ENCODE data around the gene TSPAN14.
"Not testable (repeated sequence)": the region's sequence is repeated elsewhere in the genome, so short reads cannot be mapped to it uniquely, and the experiment has no call there.

The TSPAN14 gene

GRCh38 chr10:80468002-80468401, 13.9 kb downstream of the TSPAN14 start:
- FAIRE-seq (no peak), DNase-seq (ENCODE audit: insufficient read length, low spot score) (no peak)

GRCh38 chr10:80468806-80469421, 14.8 kb downstream of the TSPAN14 start:
- DNase-seq (ENCODE audit: insufficient read length, low spot score) (no peak), FAIRE-seq (no peak)

- DNase-seq (ENCODE audit: insufficient read length, low spot score) (no peak), FAIRE-seq (no peak)
Measured at GRCh38 chr10:80470266-80470665, 16.2 kb downstream of the TSPAN14 start.

- FAIRE-seq: peak; percentile 66
- no peak for DNase-seq (ENCODE audit: insufficient read length, low spot score)
Measured at GRCh38 chr10:80471001-80471400, 16.9 kb downstream of the TSPAN14 start.

- no peak for DNase-seq (ENCODE audit: insufficient read length, low spot score)
- FAIRE-seq: no peak
Measured at GRCh38 chr10:80471715-80472233, 17.7 kb downstream of the TSPAN14 start.

GRCh38 chr10:80472234-80473095, 18.4 kb downstream of the TSPAN14 start:
- peak; percentile 95 for FAIRE-seq
- DNase-seq (ENCODE audit: insufficient read length, low spot score): peak; percentile 39

GRCh38 chr10:80473096-80473657, 19.1 kb downstream of the TSPAN14 start:
- FAIRE-seq (peak; percentile 64), DNase-seq (ENCODE audit: insufficient read length, low spot score) (no peak)

- FAIRE-seq (no peak), DNase-seq (ENCODE audit: insufficient read length, low spot score) (no peak)
Measured at GRCh38 chr10:80473692-80474596, 19.8 kb downstream of the TSPAN14 start.

GRCh38 chr10:80474597-80474910, 20.4 kb downstream of the TSPAN14 start:
- FAIRE-seq: no peak
- DNase-seq (ENCODE audit: insufficient read length, low spot score): no peak

GRCh38 chr10:80474941-80475340, 20.8 kb downstream of the TSPAN14 start:
- no peak for FAIRE-seq

GRCh38 chr10:80475641-80476040, 21.5 kb downstream of the TSPAN14 start:
- FAIRE-seq; DNase-seq (ENCODE audit: insufficient read length, low spot score): not testable (repeated sequence)

More at GRCh38 chr10:80474941-80475340, 20.8 kb downstream of the TSPAN14 start:
- DNase-seq (ENCODE audit: insufficient read length, low spot score): no peak

- no peak for DNase-seq (ENCODE audit: insufficient read length, low spot score)
- no peak for FAIRE-seq
Measured at GRCh38 chr10:80476685-80477084, 22.6 kb downstream of the TSPAN14 start.

GRCh38 chr10:80477813-80478212, 23.7 kb downstream of the TSPAN14 start:
- FAIRE-seq (no peak), DNase-seq (ENCODE audit: insufficient read length, low spot score) (no peak)

- not testable (repeated sequence) for DNase-seq (ENCODE audit: insufficient read length, low spot score); FAIRE-seq
Measured at GRCh38 chr10:80480373-80480772, 26.3 kb downstream of the TSPAN14 start.

GRCh38 chr10:80480852-80481251, 26.7 kb downstream of the TSPAN14 start:
- FAIRE-seq: no peak

GRCh38 chr10:80484243-80484642, 30.1 kb downstream of the TSPAN14 start:
- no peak for DNase-seq (ENCODE audit: insufficient read length, low spot score)
- FAIRE-seq: no peak

More at GRCh38 chr10:80480852-80481251, 26.7 kb downstream of the TSPAN14 start:
- DNase-seq (ENCODE audit: insufficient read length, low spot score): no peak

GRCh38 chr10:80484676-80485075, 30.6 kb downstream of the TSPAN14 start:
- FAIRE-seq (no peak), DNase-seq (ENCODE audit: insufficient read length, low spot score) (no peak)

- FAIRE-seq (no peak), DNase-seq (ENCODE audit: insufficient read length, low spot score) (no peak)
Measured at GRCh38 chr10:80485076-80485945, 31.2 kb downstream of the TSPAN14 start.

GRCh38 chr10:80485946-80486764, 32.0 kb downstream of the TSPAN14 start:
- no peak for FAIRE-seq
- no peak for DNase-seq (ENCODE audit: insufficient read length, low spot score)

Data from GM19239 (cell line).